HepG2 (cell line): ENCODE measurements around the gene ERRFI1. TPM values are rescaled to one million over a fixed set of nuclear protein-coding genes. Genes with fewer than 3 reads are reported as not detected.

Experiments used
- BCL6 ChIP-seq: IDR thresholded peaks from 2 replicates; pipeline ENCODE4 v1.6.1; 2016; ENCODE audit warnings: missing genetic modification reagents, missing compliant biosample characterization
- KLF13 ChIP-seq: sonication (generic); formaldehyde crosslinking; IDR thresholded peaks from 2 replicates; pipeline ENCODE4 v1.4.0; 2020; ENCODE audit warnings: mild to moderate bottlenecking, missing genetic modification reagents
- KMT2B ChIP-seq: IDR thresholded peaks from 2 replicates; pipeline ENCODE4 v1.6.1; 2016; ENCODE audit warnings: missing genetic modification reagents, missing compliant biosample characterization
- RXRB ChIP-seq: IDR thresholded peaks from 2 replicates; pipeline ENCODE4 v1.6.1; 2016; ENCODE audit warnings: borderline replicate concordance, missing genetic modification reagents, missing compliant biosample characterization
- TBX3 ChIP-seq: fragments of 450-650 bp; IDR thresholded peaks from 2 replicates; pipeline ENCODE4 v1.6.1; 2017; ENCODE audit warnings: antibody characterized with exemption, mild to moderate bottlenecking, inconsistent platforms, borderline replicate concordance
- ZBTB1 ChIP-seq: sonication (generic); formaldehyde crosslinking; IDR thresholded peaks from 2 replicates; pipeline ENCODE4 v1.4.0; 2020; ENCODE audit warnings: missing genetic modification reagents, borderline replicate concordance
- ZSCAN22 ChIP-seq: sonication (generic); formaldehyde crosslinking; IDR thresholded peaks from 2 replicates; pipeline ENCODE4 v1.4.0; 2020; ENCODE audit warnings: mild to moderate bottlenecking, missing genetic modification reagents
- ZZZ3 ChIP-seq: sonication (generic); formaldehyde crosslinking; IDR thresholded peaks from 2 replicates; pipeline ENCODE4 v1.4.0; 2020; ENCODE audit warnings: missing genetic modification reagents, mild to moderate bottlenecking, borderline replicate concordance
- polyA plus RNA-seq, 8 experiments: library from polyadenylated mRNA; depleted of rRNA in 3 of 8; stranded (reverse) in 7 of 8; unstranded in 1 of 8; fragments of >200 nt; fragmentation: Illumina TruSeq in 4 of 8; extraction: Trizol in 4 of 8; gene quantifications; 2 replicates each; pipeline versions ENCODE4 v1.2.1 to v1.2.3, GENCODE V29; 2011 to 2016; ENCODE audit warnings: low read depth in 4 of 8, missing spikeins in 1 of 8, mixed read lengths in 1 of 8; ENCODE audit not compliant: insufficient read depth in 1 of 8
- total RNA-seq, 5 experiments: library from RNA; depleted of rRNA; stranded (reverse); fragments of >200 nt; fragmentation: Illumina TruSeq; extraction: Trizol; gene quantifications; 2 replicates each; pipeline ENCODE4 v1.2.3, GENCODE V29; 2016; ENCODE audit warnings: low read depth in 1 of 5
- TF ChIP-seq, protein P1 (sequence below): IDR thresholded peaks from 2 replicates; pipeline ENCODE4 v1.6.1; 2016; ENCODE audit warnings: low read depth, borderline replicate concordance
- TF ChIP-seq, protein P2 (sequence below): sonication (generic); formaldehyde crosslinking; IDR thresholded peaks from 2 replicates; pipeline ENCODE4 v1.4.0; 2020; ENCODE audit warnings: missing genetic modification reagents

The ERRFI1 gene
- total and polyA plus RNA-seq, 2 of the 13 experiments (the other 11 are each of a cell fraction or from before 2014, with no cell fraction given): 84.4 to 753 TPM

DNA sequence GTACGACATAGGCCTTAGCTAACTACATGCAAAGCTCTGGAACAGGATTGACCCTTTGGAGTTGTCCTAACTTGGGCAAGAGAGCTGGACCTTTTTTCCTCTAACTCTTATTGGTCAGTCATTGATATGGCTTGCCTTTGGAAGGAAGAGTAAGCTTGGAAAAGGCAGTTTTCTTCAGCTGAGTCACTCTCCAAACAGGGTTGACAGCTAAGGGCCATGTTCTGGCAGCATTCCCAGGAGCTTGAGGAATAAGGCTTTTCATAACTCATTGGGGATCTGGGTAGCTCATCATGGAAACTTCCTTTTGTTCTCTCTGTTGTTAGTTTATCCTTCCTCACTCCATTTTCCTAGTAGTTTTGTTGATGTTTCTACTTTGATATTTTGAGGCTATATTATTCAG is 14.5 kb upstream of the ERRFI1 start (continued):
- TF ChIP-seq TBX3: no peak
- peak; percentile 77 for TF ChIP-seq BCL6 (CRISPR knock-in tag)
- TF ChIP-seq, protein P1, sequence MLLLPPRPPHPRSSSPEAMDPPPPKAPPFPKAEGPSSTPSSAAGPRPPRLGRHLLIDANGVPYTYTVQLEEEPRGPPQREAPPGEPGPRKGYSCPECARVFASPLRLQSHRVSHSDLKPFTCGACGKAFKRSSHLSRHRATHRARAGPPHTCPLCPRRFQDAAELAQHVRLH (CRISPR knock-in tag): no peak
- TF ChIP-seq KMT2B (CRISPR knock-in tag): no peak
- TF ChIP-seq ZBTB1 (CRISPR knock-in tag): no peak
- TF ChIP-seq ZZZ3 (CRISPR knock-in tag): no peak
- TF ChIP-seq RXRB (CRISPR knock-in tag): peak; percentile 58; the same call in 1 of the 2 replicates
- TF ChIP-seq ZSCAN22 (CRISPR knock-in tag): no peak
- TF ChIP-seq KLF13: no peak
- TF ChIP-seq, protein P2, sequence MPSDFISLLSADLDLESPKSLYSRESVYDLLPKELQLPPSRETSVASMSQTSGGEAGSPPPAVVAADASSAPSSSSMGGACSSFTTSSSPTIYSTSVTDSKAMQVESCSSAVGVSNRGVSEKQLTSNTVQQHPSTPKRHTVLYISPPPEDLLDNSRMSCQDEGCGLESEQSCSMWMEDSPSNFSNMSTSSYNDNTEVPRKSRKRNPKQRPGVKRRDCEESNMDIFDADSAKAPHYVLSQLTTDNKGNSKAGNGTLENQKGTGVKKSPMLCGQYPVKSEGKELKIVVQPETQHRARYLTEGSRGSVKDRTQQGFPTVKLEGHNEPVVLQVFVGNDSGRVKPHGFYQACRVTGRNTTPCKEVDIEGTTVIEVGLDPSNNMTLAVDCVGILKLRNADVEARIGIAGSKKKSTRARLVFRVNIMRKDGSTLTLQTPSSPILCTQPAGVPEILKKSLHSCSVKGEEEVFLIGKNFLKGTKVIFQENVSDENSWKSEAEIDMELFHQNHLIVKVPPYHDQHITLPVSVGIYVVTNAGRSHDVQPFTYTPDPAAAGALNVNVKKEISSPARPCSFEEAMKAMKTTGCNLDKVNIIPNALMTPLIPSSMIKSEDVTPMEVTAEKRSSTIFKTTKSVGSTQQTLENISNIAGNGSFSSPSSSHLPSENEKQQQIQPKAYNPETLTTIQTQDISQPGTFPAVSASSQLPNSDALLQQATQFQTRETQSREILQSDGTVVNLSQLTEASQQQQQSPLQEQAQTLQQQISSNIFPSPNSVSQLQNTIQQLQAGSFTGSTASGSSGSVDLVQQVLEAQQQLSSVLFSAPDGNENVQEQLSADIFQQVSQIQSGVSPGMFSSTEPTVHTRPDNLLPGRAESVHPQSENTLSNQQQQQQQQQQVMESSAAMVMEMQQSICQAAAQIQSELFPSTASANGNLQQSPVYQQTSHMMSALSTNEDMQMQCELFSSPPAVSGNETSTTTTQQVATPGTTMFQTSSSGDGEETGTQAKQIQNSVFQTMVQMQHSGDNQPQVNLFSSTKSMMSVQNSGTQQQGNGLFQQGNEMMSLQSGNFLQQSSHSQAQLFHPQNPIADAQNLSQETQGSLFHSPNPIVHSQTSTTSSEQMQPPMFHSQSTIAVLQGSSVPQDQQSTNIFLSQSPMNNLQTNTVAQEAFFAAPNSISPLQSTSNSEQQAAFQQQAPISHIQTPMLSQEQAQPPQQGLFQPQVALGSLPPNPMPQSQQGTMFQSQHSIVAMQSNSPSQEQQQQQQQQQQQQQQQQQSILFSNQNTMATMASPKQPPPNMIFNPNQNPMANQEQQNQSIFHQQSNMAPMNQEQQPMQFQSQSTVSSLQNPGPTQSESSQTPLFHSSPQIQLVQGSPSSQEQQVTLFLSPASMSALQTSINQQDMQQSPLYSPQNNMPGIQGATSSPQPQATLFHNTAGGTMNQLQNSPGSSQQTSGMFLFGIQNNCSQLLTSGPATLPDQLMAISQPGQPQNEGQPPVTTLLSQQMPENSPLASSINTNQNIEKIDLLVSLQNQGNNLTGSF (CRISPR knock-in tag): no peak
